ENCODE results near the gene TPT1.

DNA sequence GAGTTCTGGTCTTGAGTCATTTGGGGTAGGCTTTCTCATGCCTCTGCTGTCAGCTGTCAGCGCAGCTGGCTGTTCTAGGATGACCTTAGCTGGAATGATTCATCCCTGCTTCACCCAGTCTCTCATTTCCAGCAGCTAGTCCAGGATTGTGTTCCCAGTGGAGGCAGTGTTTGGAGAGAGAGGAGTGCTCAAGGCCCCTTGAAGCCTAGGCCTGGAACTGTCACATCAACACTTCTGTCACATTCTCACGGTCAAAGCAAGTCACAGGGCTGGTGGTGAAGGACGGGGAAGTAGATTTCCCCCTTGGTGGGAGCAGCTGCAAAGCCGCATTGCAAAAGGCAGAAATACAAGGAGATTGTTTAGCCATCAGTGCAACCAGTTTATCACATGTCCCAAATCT, 15.2 kb downstream of the TPT1 start:
- TF ChIP-seq CTCF (IDR thresholded peaks at IDR 0.05): no peak
- no peak for TF ChIP-seq EZH2 (IDR thresholded peaks at IDR 0.05; ENCODE audit: borderline replicate concordance, insufficient read depth, low read depth, low read length, poor library complexity, severe bottlenecking)
